H9 (cell line): ENCODE measurements around the gene BCL6B. TPM values are rescaled to one million over a fixed set of nuclear protein-coding genes. Genes with fewer than 3 reads are reported as not detected.

Experiments used
- DNase-seq: peaks from one replicate; pipeline ENCODE4 v3.0.0-alpha.2; 2017
- H2AFZ ChIP-seq: one replicate; pipeline ENCODE4 v1.6.1; 2013; ENCODE audit warnings: mild to moderate bottlenecking, low read length, control low read depth, moderate library complexity
- H2AK5ac ChIP-seq: 2 replicates; pipeline ENCODE4 v1.6.1; 2013; ENCODE audit warnings: low read length, control low read depth, mixed read lengths; ENCODE audit not compliant: insufficient read length
- H2BK120ac ChIP-seq: one replicate; pipeline ENCODE4 v1.6.1; 2013; ENCODE audit warnings: low read depth, mild to moderate bottlenecking, low read length, control low read depth, inconsistent platforms; ENCODE audit not compliant: poor library complexity, severe bottlenecking
- H2BK12ac ChIP-seq: 2 replicates; pipeline ENCODE4 v1.6.1; 2013; ENCODE audit warnings: low read length, control low read depth, mixed read lengths, low read depth; ENCODE audit not compliant: insufficient read length
- H2BK15ac ChIP-seq: 2 replicates; pipeline ENCODE4 v1.6.1; 2013; ENCODE audit warnings: low read depth, low read length, control low read depth
- H2BK20ac ChIP-seq: one replicate; pipeline ENCODE4 v1.6.1; 2013; ENCODE audit warnings: low read depth, mild to moderate bottlenecking, low read length, control low read depth, inconsistent platforms; ENCODE audit not compliant: poor library complexity, severe bottlenecking
- H2BK5ac ChIP-seq: 2 replicates; pipeline ENCODE4 v1.6.1; 2013; ENCODE audit warnings: low read length, control low read depth, mixed read lengths; ENCODE audit not compliant: insufficient read length
- H3K14ac ChIP-seq: 2 replicates; pipeline ENCODE4 v1.6.1; 2013; ENCODE audit warnings: low read length, control low read depth; ENCODE audit not compliant: insufficient read depth
- H3K18ac ChIP-seq: 2 replicates; pipeline ENCODE4 v1.6.1; 2013; ENCODE audit warnings: low read depth, mild to moderate bottlenecking, mixed read lengths, low read length, control low read depth; ENCODE audit not compliant: insufficient read length
- H3K23ac ChIP-seq: 2 replicates; pipeline ENCODE4 v1.6.1; 2013; ENCODE audit warnings: low read length, control low read depth, mixed read lengths, low read depth; ENCODE audit not compliant: insufficient read length
- H3K23me2 ChIP-seq: 2 replicates; pipeline ENCODE4 v1.6.1; 2013; ENCODE audit warnings: low read depth, mild to moderate bottlenecking, mixed read lengths, low read length, control low read depth; ENCODE audit not compliant: insufficient read length, poor library complexity, severe bottlenecking
- H3K27ac ChIP-seq: 2 replicates; pipeline ENCODE4 v1.5.1; 2013; ENCODE audit warnings: low read length, control low read depth, mixed read lengths, low read depth; ENCODE audit not compliant: insufficient read length
- H3K27me3 ChIP-seq: 2 replicates; pipeline ENCODE4 v1.6.1; 2013; ENCODE audit warnings: low read length, control low read depth, inconsistent platforms; ENCODE audit not compliant: insufficient read depth
- H3K4ac ChIP-seq: 2 replicates; pipeline ENCODE4 v1.6.1; 2013; ENCODE audit warnings: low read depth, mild to moderate bottlenecking, control low read depth, inconsistent platforms, low read length, moderate library complexity
- H3K4me1 ChIP-seq: 2 replicates; pipeline ENCODE4 v1.6.1; 2013; ENCODE audit warnings: low read length, control low read depth, inconsistent platforms; ENCODE audit not compliant: insufficient read depth
- H3K4me2 ChIP-seq: 2 replicates; pipeline ENCODE4 v1.6.1; 2013; ENCODE audit warnings: low read length, control low read depth, mixed read lengths; ENCODE audit not compliant: insufficient read length, insufficient read depth
- H3K56ac ChIP-seq: 2 replicates; pipeline ENCODE4 v1.6.1; 2013; ENCODE audit warnings: low read depth, mild to moderate bottlenecking, mixed read lengths, low read length, control low read depth; ENCODE audit not compliant: insufficient read length
- H3K79me1 ChIP-seq: 2 replicates; pipeline ENCODE4 v1.6.1; 2013; ENCODE audit warnings: low read depth, mild to moderate bottlenecking, moderate library complexity, low read length, control low read depth, inconsistent platforms; ENCODE audit not compliant: insufficient read depth, poor library complexity, severe bottlenecking
- H3K79me2 ChIP-seq: 2 replicates; pipeline ENCODE4 v1.6.1; 2013; ENCODE audit warnings: low read length, control low read depth, inconsistent platforms; ENCODE audit not compliant: insufficient read depth
- H3K9ac ChIP-seq: 2 replicates; pipeline ENCODE4 v1.6.1; 2013; ENCODE audit warnings: low read length, control low read depth, mixed read lengths; ENCODE audit not compliant: insufficient read length; ENCODE audit errors: extremely low read depth
- H3K9me3 ChIP-seq: one replicate; pipeline ENCODE4 v1.6.1; 2013; ENCODE audit warnings: low read depth, low read length, inconsistent platforms; ENCODE audit not compliant: control insufficient read depth
- H3T11ph ChIP-seq: one replicate; pipeline ENCODE4 v1.6.1; 2013; ENCODE audit warnings: mild to moderate bottlenecking, low read length, control low read depth, inconsistent platforms
- H4K20me1 ChIP-seq: one replicate; pipeline ENCODE4 v1.6.1; 2013; ENCODE audit not compliant: control insufficient read depth, insufficient read length, insufficient read depth
- H4K5ac ChIP-seq: 2 replicates; pipeline ENCODE4 v1.6.1; 2013; ENCODE audit warnings: low read depth, mild to moderate bottlenecking, mixed read lengths, low read length, control low read depth; ENCODE audit not compliant: insufficient read length
- H4K8ac ChIP-seq: replicated peaks from 2 replicates; pipeline ENCODE4 v1.6.1; 2013; ENCODE audit warnings: low read length, control low read depth, mixed read lengths, low read depth; ENCODE audit not compliant: insufficient read length
- H4K91ac ChIP-seq: 2 replicates; pipeline ENCODE4 v1.6.1; 2013; ENCODE audit warnings: low read depth, mild to moderate bottlenecking, moderate library complexity, mixed read lengths, low read length, control low read depth; ENCODE audit not compliant: insufficient read length
- H3K27ac Mint-ChIP-seq, 3 experiments: 2 replicates in 2 of 3; 3 replicates in 1 of 3; pipeline ENCODE4 v1.8.0; 2020 to 2021; ENCODE audit warnings: mixed read lengths in 3 of 3, mild to moderate bottlenecking in 1 of 3, moderate library complexity in 1 of 3
- H3K27me3 Mint-ChIP-seq: 2 replicates; pipeline ENCODE4 v1.8.0; 2021; ENCODE audit warnings: low read depth, mild to moderate bottlenecking, moderate library complexity, mixed read lengths
- H3K36me3 Mint-ChIP-seq, 3 experiments: 2 replicates in 2 of 3; 3 replicates in 1 of 3; pipeline ENCODE4 v1.8.0; 2020 to 2021; ENCODE audit warnings: low read depth in 3 of 3, mixed read lengths in 3 of 3; ENCODE audit not compliant: insufficient read depth in 1 of 3
- H3K4me1 Mint-ChIP-seq, 2 experiments: 2 replicates each; pipeline ENCODE4 v1.8.0; 2020; ENCODE audit warnings: mixed read lengths in 2 of 2
- H3K4me3 Mint-ChIP-seq, 2 experiments: 2 replicates in 1 of 2; 3 replicates in 1 of 2; pipeline ENCODE4 v1.8.0; 2020 to 2021; ENCODE audit warnings: mild to moderate bottlenecking in 2 of 2, mixed read lengths in 2 of 2, moderate library complexity in 1 of 2
- H3K9me3 Mint-ChIP-seq, 2 experiments: 2 replicates in 1 of 2; 3 replicates in 1 of 2; pipeline ENCODE4 v1.8.0; 2020; ENCODE audit warnings: mild to moderate bottlenecking in 2 of 2, mixed read lengths in 2 of 2, moderate library complexity in 1 of 2
- CTCF ChIP-seq: fragments of 200-600 bp; sonication (generic); conservative IDR thresholded peaks from 3 replicates; pipeline ENCODE4 v1.8.0; 2021; ENCODE audit warnings: antibody characterized with exemption, mild to moderate bottlenecking
- WGBS: extraction: QIAGEN DNeasy Blood & Tissue Kit; methylation state at CpG from one replicate; pipeline ENCODE4 v1.1.7; 2013; ENCODE audit warnings: missing lambda C conversion rate, low lambda C conversion rate, mixed read lengths; ENCODE audit not compliant: insufficient read length; ENCODE audit errors: extremely low coverage; 5-methylcytosine and 5-hydroxymethylcytosine counted together
- total RNA-seq: library from RNA; stranded (reverse); gene quantifications from 2 replicates; pipeline ENCODE4 v1.2.1, GENCODE V29; 2021

Gene BCL6B
- total RNA-seq, 1 experiment from 2014 or later = 3.3 TPM

GRCh38 chr17:7019367-7019766 lies 3.5 kb upstream of the BCL6B start:
- no peak overlapping the region for H3K4ac ChIP-seq
- H3T11ph ChIP-seq = no peak overlapping the region
- no peak overlapping the region for H2BK5ac ChIP-seq
- H2BK120ac ChIP-seq = no peak overlapping the region
- peaks cover 17% of the 10 kb centered on the region for H3K23me2 ChIP-seq
- Mint-ChIP-seq H3K36me3 (peaks cover 1 to 23% (median 5%) of the 10 kb centered on the region in 3 experiments; a peak in 5 of 7 replicates), H3K9me3 (peaks cover 0 to 2% of the 10 kb centered on the region in 2 experiments; a peak in 1 of 5 replicates), H3K4me3 (peak overlapping the region; percentile 43 to 65; a peak in 4 of 5 replicates), H3K4me1 (peaks cover 30 to 57% of the 10 kb centered on the region in 2 experiments), H3K27ac (peak overlapping the region in 2 of 3 experiments; percentile 84 to 93; a peak in 2 of 7 replicates), H3K27me3 (peaks cover 39% of the 10 kb centered on the region)
- no peak for TF ChIP-seq CTCF
- H2BK12ac ChIP-seq = no peak overlapping the region
- no peak overlapping the region for H3K27ac ChIP-seq
- no peak overlapping the region for H2BK20ac ChIP-seq
- no peak overlapping the region for H3K14ac ChIP-seq
- H3K79me1 ChIP-seq = no peaks in the 10 kb centered on the region
- H3K9me3 ChIP-seq = no peaks in the 10 kb centered on the region
- no peak overlapping the region for H2AK5ac ChIP-seq
- no peak overlapping the region for H2BK15ac ChIP-seq
- DNase-seq = no peak
- H3K18ac ChIP-seq = no peak overlapping the region
- no peak overlapping the region for H3K4me2 ChIP-seq
- H3K23ac ChIP-seq = no peak overlapping the region
- no peak overlapping the region for H2AFZ ChIP-seq
- 0 out of 2 replicates have a peak, but pooled peaks cover 3% of the 10 kb centered on the region for H3K4me1 ChIP-seq
- no peak overlapping the region for H4K8ac ChIP-seq
- no peak overlapping the region for H4K5ac ChIP-seq
- no peaks in the 10 kb centered on the region for H3K79me2 ChIP-seq
- no peaks in the 10 kb centered on the region for H4K20me1 ChIP-seq
- no peak overlapping the region for H3K56ac ChIP-seq
- H3K9ac ChIP-seq = no peak overlapping the region
- peaks cover 6% of the 10 kb centered on the region; the same call in 1 of the 2 replicates for H3K27me3 ChIP-seq
- no CpG with 5 or more reads among the region's 10 CpGs for WGBS
- H4K91ac ChIP-seq = no peak overlapping the region
